Cardiac muscle cell (in vitro differentiated cells and primary cell): Measurements from ENCODE around the gene GLS. TPM values are rescaled to one million over a fixed set of nuclear protein-coding genes. Genes with fewer than 3 reads are reported as not detected.

Experiments used
- DNase-seq, 2 donors: peaks; one replicate each; pipeline versions ENCODE4 v3.0.0 to v3.0.0-alpha.2; 2010 to 2017; ENCODE audit warnings: low read depth in 1 of 2, low spot score in 1 of 2
- H3K27ac ChIP-seq: fragments of 200-600 bp; sonication (generic); 2 replicates; pipeline ENCODE4 v1.5.1; 2016
- H3K27me3 ChIP-seq: fragments of 200-600 bp; sonication (generic); 2 replicates; pipeline ENCODE4 v1.6.0; 2016; ENCODE audit warnings: control low read depth
- H3K36me3 ChIP-seq: fragments of 200-600 bp; sonication (generic); 2 replicates; pipeline ENCODE4 v1.5.1; 2016; ENCODE audit warnings: control low read depth
- H3K4me1 ChIP-seq: fragments of 200-600 bp; sonication (generic); 2 replicates; pipeline ENCODE4 v1.8.1; 2017; ENCODE audit warnings: low read depth, mild to moderate bottlenecking, mixed run types
- H3K4me3 ChIP-seq: fragments of 200-600 bp; sonication (generic); 2 replicates; pipeline ENCODE4 v1.5.1; 2016; ENCODE audit warnings: mild to moderate bottlenecking
- H3K9me3 ChIP-seq: fragments of 200-600 bp; sonication (generic); 2 replicates; pipeline ENCODE4 v1.5.1; 2017; ENCODE audit warnings: low read depth, mild to moderate bottlenecking, control low read depth
- polyA plus RNA-seq: library from polyadenylated mRNA; unstranded; fragments of >200 nt; fragmentation: Nextera tagmentation; extraction: Ambion mirVana; gene quantifications from 2 replicates; pipeline ENCODE4 v1.2.1, GENCODE V29; 2016
- total RNA-seq: library from RNA; depleted of rRNA; stranded (reverse); fragments of >200 nt; gene quantifications from 2 replicates; pipeline ENCODE4 v1.2.3, GENCODE V29; 2016
- TF ChIP-seq, protein P1 (sequence below): IDR thresholded peaks from 2 replicates; pipeline ENCODE4 v1.5.1; 2012; ENCODE audit warnings: low read depth, mild to moderate bottlenecking, low read length

Gene GLS
- total RNA-seq (63.7 and 80.8 TPM in 2 replicates), polyA plus RNA-seq (35.2 and 45.7 TPM in 2 replicates)

DNA sequence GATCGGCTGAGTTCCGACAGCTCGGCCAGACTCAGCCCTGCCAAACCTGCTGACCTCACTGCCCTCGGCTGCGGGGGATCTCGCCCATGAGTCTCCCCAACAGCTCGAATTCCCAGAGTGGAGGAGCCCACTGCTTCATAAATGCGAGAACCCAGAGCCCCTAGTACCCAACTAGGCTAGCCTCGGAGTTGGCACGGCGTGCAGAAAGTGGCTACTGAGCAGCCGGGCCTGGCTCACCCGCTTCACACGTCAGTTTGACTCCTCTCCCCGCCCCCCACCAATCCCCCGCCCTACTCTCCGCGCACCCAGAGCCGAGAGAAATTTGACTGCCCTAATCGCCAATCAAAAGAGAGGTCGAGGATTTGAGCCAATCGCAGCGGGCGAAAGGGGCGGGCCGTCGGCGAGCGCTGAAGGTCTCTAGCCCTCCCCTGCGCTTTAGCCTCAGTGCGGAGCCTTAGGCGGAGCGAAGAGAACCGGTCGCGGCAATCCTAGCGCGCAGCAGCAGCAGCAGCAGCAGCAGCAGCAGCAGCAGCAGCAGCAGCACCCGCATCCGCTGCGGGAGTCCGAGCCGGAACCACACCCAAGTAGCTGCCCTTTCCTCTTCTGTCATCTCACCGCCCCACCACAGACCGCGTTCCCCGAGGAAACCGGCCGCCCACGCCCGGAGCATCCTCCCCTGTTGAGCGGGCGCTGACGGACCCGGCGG is at the start of gene GLS:
GLS (plus strand) TSS at position 444 of the 706 bp plus-strand sequence. CDS start 264 bp downstream, outside the sequence.
- Histone ChIP-seq H3K4me1 (peaks cover 24% of the 10 kb centered on the region), H3K4me3 (peak within 1 kb of the TSS; percentile 92), H3K9me3 (no peaks in the 10 kb centered on the region), H3K27me3 (no peaks in the 10 kb centered on the region), H3K36me3 (no peaks in the 10 kb centered on the region), H3K27ac (peak within 1 kb of the TSS; percentile 79)
- peak; percentile 98 for DNase-seq
- TF ChIP-seq, protein P1, sequence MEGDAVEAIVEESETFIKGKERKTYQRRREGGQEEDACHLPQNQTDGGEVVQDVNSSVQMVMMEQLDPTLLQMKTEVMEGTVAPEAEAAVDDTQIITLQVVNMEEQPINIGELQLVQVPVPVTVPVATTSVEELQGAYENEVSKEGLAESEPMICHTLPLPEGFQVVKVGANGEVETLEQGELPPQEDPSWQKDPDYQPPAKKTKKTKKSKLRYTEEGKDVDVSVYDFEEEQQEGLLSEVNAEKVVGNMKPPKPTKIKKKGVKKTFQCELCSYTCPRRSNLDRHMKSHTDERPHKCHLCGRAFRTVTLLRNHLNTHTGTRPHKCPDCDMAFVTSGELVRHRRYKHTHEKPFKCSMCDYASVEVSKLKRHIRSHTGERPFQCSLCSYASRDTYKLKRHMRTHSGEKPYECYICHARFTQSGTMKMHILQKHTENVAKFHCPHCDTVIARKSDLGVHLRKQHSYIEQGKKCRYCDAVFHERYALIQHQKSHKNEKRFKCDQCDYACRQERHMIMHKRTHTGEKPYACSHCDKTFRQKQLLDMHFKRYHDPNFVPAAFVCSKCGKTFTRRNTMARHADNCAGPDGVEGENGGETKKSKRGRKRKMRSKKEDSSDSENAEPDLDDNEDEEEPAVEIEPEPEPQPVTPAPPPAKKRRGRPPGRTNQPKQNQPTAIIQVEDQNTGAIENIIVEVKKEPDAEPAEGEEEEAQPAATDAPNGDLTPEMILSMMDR = no peak

DNA sequence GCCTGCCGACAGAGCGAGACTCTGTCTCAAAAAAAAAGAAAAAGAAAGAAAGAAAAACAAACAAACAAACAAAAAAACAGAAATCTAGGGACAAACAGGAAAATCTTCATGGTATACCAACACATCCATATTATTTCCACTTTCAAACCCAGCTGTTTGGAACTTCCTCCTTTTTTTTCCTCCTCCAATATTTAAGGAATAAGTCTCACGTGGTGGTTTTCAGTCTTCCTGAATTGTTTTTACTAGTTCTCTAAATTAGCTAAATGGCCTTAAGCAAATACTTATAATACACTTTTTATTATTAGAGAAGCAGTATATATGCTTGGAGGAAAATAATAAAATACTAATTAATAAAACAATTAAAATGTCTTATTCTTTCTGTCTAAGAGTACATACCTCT is 48.7 kb upstream of the GLS start:
- Histone ChIP-seq H3K4me1 (no peaks in the 10 kb centered on the region), H3K4me3 (no peak overlapping the region), H3K36me3 (no peaks in the 10 kb centered on the region), H3K27me3 (no peaks in the 10 kb centered on the region), H3K27ac (no peak overlapping the region), H3K9me3 (no peaks in the 10 kb centered on the region)
- DNase-seq = no peak
- TF ChIP-seq, protein P1 = no peak

GRCh38 chr2:190834890-190835208 is 45.8 kb upstream of the GLS start:
- TF ChIP-seq, protein P1 = no peak
- H3K27ac ChIP-seq = no peak overlapping the region
- H3K4me1 ChIP-seq = no peaks in the 10 kb centered on the region
- H3K27me3 ChIP-seq = no peaks in the 10 kb centered on the region
- H3K36me3 ChIP-seq = no peaks in the 10 kb centered on the region
- H3K9me3 ChIP-seq = no peaks in the 10 kb centered on the region
- H3K4me3 ChIP-seq = no peak overlapping the region
- no peak for DNase-seq

DNA sequence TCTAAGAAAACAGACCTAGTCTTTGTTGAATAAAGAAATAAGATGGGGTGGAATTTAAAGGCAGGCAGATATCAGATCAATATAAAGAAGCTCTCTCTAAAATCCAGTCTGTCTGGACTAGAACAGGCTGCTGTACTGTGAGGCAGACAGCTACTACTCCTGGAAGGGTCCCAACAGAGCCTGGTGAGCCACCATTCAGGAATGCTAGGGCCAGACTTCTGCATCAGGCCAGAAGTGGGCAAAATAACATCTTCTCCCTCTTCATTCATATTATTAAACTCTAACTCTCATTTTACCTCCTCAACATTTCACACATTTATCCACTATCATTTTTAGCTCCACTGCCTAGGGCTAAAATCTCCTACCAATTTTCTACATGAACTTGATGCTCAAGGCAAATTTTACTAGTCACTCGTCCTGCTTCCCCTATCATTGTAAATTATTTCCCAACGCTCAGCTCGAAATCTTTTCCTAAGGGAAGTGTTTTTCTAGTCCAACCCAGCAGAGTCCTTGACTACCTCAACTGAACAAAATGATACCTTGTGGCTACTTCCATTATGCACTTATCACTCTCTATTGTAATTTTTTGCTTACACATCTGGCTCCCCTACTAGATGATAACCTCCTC is 45.2 kb upstream of the GLS start:
- Histone ChIP-seq H3K27me3 (no peaks in the 10 kb centered on the region), H3K4me1 (no peaks in the 10 kb centered on the region), H3K27ac (no peak overlapping the region), H3K4me3 (no peak overlapping the region), H3K36me3 (no peaks in the 10 kb centered on the region), H3K9me3 (no peaks in the 10 kb centered on the region)
- peak in 1 of 2 donors; percentile 91 for DNase-seq
- TF ChIP-seq, protein P1 = no peak

GRCh38 chr2:190836767-190837166 is 43.9 kb upstream of the GLS start:
- no peak for DNase-seq
- no peaks in the 10 kb centered on the region for H3K36me3 ChIP-seq
- no peaks in the 10 kb centered on the region for H3K9me3 ChIP-seq
- H3K27ac ChIP-seq = no peak overlapping the region
- no peaks in the 10 kb centered on the region for H3K27me3 ChIP-seq
- TF ChIP-seq, protein P1 = no peak
- H3K4me3 ChIP-seq = no peak overlapping the region
- H3K4me1 ChIP-seq = no peaks in the 10 kb centered on the region
